ENCODE results near the gene MACROH2A1.

DNA sequence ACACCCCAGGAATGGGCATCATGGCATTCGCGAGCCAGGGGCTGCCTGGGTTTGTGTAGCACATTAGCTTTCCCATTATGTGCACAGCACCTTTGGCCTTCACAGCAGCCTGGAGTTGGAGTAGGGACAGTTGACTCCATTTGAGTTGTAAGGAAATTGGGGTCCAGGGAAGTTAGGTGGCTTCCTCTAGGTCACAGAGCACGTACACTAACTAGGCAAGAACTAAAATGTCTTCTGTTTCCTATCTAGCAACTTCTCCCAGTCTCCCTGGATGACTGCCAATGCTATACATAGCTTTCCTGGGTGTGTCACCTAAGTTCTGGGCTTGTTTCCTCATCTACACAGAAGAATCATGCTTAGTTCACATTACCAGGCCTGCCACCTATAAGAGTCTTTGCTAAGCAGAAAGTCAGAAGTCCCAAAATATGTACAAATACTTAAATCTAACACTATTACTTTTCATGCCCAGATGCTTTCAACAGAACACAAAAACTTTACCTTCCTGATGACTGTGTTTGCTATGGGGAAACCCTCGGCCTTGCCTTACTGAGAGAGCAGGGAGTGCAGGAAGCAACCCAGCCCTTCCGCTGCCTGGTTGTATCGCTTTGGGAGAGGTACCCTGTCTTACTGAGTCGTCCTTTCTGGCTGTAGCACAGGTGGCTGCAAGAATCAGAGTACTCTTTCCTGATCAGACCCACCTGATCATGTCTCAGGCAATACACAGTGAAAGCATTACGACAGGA lies 12.0 kb downstream of the MACROH2A1 start:
- TF ChIP-seq, protein P1, sequence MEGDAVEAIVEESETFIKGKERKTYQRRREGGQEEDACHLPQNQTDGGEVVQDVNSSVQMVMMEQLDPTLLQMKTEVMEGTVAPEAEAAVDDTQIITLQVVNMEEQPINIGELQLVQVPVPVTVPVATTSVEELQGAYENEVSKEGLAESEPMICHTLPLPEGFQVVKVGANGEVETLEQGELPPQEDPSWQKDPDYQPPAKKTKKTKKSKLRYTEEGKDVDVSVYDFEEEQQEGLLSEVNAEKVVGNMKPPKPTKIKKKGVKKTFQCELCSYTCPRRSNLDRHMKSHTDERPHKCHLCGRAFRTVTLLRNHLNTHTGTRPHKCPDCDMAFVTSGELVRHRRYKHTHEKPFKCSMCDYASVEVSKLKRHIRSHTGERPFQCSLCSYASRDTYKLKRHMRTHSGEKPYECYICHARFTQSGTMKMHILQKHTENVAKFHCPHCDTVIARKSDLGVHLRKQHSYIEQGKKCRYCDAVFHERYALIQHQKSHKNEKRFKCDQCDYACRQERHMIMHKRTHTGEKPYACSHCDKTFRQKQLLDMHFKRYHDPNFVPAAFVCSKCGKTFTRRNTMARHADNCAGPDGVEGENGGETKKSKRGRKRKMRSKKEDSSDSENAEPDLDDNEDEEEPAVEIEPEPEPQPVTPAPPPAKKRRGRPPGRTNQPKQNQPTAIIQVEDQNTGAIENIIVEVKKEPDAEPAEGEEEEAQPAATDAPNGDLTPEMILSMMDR (IDR thresholded peaks at IDR 0.05; ENCODE audit: low read depth, low read length): no peak
- TF ChIP-seq, protein P2, sequence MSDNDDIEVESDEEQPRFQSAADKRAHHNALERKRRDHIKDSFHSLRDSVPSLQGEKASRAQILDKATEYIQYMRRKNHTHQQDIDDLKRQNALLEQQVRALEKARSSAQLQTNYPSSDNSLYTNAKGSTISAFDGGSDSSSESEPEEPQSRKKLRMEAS (IDR thresholded peaks at IDR 0.05; ENCODE audit: low read depth, low read length): no peak
- TF ChIP-seq POLR2A (IDR thresholded peaks at IDR 0.05; ENCODE audit: extremely low read depth, insufficient read length): no peak

All from NB4 (cell line).